Transverse colon (tissue), 4 donors: Measurements from ENCODE around the gene HDC. TPM values are rescaled to one million over a fixed set of nuclear protein-coding genes. Genes with fewer than 3 reads are reported as not detected.

Experiments
- DNase-seq: peaks from one replicate; pipeline ENCODE4 v3.0.0-alpha.2; 2019
- H3K27ac ChIP-seq, 4 donors: fragments of 200-600 bp; sonication (generic); 2 replicates each; pipeline ENCODE4 v1.5.1; 2016 to 2018; ENCODE audit warnings: inconsistent platforms in 4 of 4
- H3K27me3 ChIP-seq: fragments of 200-600 bp; sonication (generic); 2 replicates; pipeline ENCODE4 v1.5.1; 2017; ENCODE audit warnings: inconsistent platforms
- H3K36me3 ChIP-seq, 4 donors: fragments of 200-600 bp; sonication (generic); 2 replicates each; pipeline ENCODE4 v1.5.1; 2017 to 2019; ENCODE audit warnings: inconsistent platforms in 4 of 4
- H3K4me1 ChIP-seq, 4 donors: fragments of 200-600 bp; sonication (generic); 2 replicates each; pipeline ENCODE4 v1.5.1; 2017 to 2020; ENCODE audit warnings: inconsistent platforms in 4 of 4
- H3K4me3 ChIP-seq, 4 donors: fragments of 200-600 bp; sonication (generic); 1 replicate in 1 of 4; 2 replicates in 3 of 4; pipeline versions ENCODE4 v1.5.1 to v1.6.1; 2017 to 2019; ENCODE audit warnings: inconsistent platforms in 4 of 4
- H3K9me3 ChIP-seq, 2 donors: fragments of 200-600 bp; sonication (generic); 2 replicates each; pipeline ENCODE4 v1.5.1; 2017 to 2019; ENCODE audit warnings: inconsistent platforms in 2 of 2
- CTCF ChIP-seq, 5 experiments: fragments of 200-600 bp in 3 of 5; fragments of 450-650 bp in 2 of 5; sonication (generic) in 3 of 5; IDR thresholded peaks; 1 replicate in 2 of 5; 2 replicates in 3 of 5; pipeline ENCODE4 v1.5.1; 2016 to 2017; ENCODE audit warnings: antibody characterized with exemption in 5 of 5, inconsistent platforms in 3 of 5, mild to moderate bottlenecking in 2 of 5, moderate library complexity in 1 of 5
- EP300 ChIP-seq: sonication (generic); formaldehyde crosslinking; IDR thresholded peaks from one replicate; pipeline ENCODE4 v1.6.1; 2017; ENCODE audit warnings: antibody characterized with exemption, low read depth
- POLR2A ChIP-seq: fragments of 450-650 bp; IDR thresholded peaks from one replicate; pipeline ENCODE4 v1.6.1; 2016; ENCODE audit warnings: antibody characterized with exemption, mild to moderate bottlenecking, moderate library complexity
- POLR2AphosphoS5 ChIP-seq, 3 donors: sonication (generic); formaldehyde crosslinking; IDR thresholded peaks; one replicate each; pipeline ENCODE4 v1.6.1; 2016; ENCODE audit warnings: antibody characterized with exemption in 3 of 3
- WGBS, 2 donors: methylation state at CpG; one replicate each; pipeline ENCODE4 v1.1.5; 2018; ENCODE audit warnings: low coverage in 1 of 2; 5-methylcytosine and 5-hydroxymethylcytosine counted together
- in situ Hi-C, 4 donors: fragments of 200-750 bp; cut with MboI; loops; one replicate each; pipeline versions ENCODE4 v1.15.0 to v1.15.1; 2017; ENCODE audit warnings: low sequenced_read_pairs in 3 of 4, low pct_ligation_motif_present in 1 of 4, low pct_unique_long_range_greater_than_20kb in 1 of 4
- intact Hi-C: fragments of 100-400 bp; cut with DNase I; formaldehyde crosslinking; loops from one replicate; pipeline ENCODE4 v1.15.1; 2023; ENCODE audit warnings: low total_unique reads
- total RNA-seq, 4 donors: library from RNA; depleted of rRNA; stranded (reverse); fragments of >200 nt; gene quantifications; one replicate each; pipeline ENCODE4 v1.1.0, GENCODE V29; 2016

Gene HDC
- total RNA-seq, 4 donors from 2014 or later = 0.14 to 0.64 TPM; not detected in 2

GRCh38 chr15:50262533-50262932 lies 3.0 kb downstream of the HDC start:
- Histone ChIP-seq H3K27me3 (no peaks in the 10 kb centered on the region), H3K4me1 (no peaks in the 10 kb centered on the region), H3K4me3 (no peak overlapping the region), H3K9me3 (no peaks in the 10 kb centered on the region), H3K36me3 (no peaks in the 10 kb centered on the region), H3K27ac (no peak overlapping the region)
- intact Hi-C loops = no loop called here
- TF ChIP-seq POLR2A (no peak), EP300 (no peak), CTCF (IDR thresholded peaks at IDR 0.05) (no peak), POLR2AphosphoS5 (IDR thresholded peaks at IDR 0.05) (no peak)
- in situ Hi-C loops = no loop called here
- 63% methylated on average over 4 of the region's 4 CpGs; no CpG with 5 or more reads in 1 of the 2 donors for WGBS, 2 donors
- peak; percentile 16 for DNase-seq

DNA sequence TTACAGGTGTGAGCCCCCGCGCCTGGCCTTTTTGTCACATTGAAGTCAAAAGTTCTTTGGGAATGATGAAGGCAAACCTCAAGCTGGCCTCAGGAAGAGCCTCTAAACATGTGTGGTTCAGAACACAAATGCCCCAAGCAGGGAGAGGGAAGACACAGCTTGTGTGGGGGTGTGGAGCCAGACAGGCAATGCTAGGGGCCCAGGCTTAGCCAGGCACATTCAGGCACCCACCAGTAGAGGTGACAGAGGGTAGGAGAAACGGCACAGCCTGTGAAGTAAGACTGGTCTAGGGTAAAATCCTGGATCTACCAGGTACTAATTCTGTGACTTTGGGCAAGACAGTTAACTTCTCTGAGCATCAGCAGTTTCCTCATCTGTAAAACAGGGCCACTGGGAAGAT lies 3.5 kb downstream of the HDC start:
- TF ChIP-seq EP300 = no peak
- TF ChIP-seq POLR2A = no peak
- TF ChIP-seq CTCF (IDR thresholded peaks at IDR 0.05) = no peak
- TF ChIP-seq POLR2AphosphoS5 (IDR thresholded peaks at IDR 0.05) = no peak
- DNase-seq = no peak
- Histone ChIP-seq H3K27ac (no peak overlapping the region), H3K27me3 (no peaks in the 10 kb centered on the region), H3K9me3 (no peaks in the 10 kb centered on the region), H3K36me3 (no peaks in the 10 kb centered on the region), H3K4me3 (no peak overlapping the region), H3K4me1 (no peaks in the 10 kb centered on the region)
- 88 to 91% methylated on average over 3 of the region's 3 CpGs for WGBS, 2 donors
- in situ Hi-C loops (no loop called here), intact Hi-C loops (no loop called here)

GRCh38 chr15:50260969-50261496 lies 4.5 kb downstream of the HDC start:
- no peak for DNase-seq
- no peaks in the 10 kb centered on the region for H3K4me1 ChIP-seq
- intact Hi-C loops (no loop called here), in situ Hi-C loops (no loop called here)
- H3K36me3 ChIP-seq = no peaks in the 10 kb centered on the region
- no peak overlapping the region for H3K4me3 ChIP-seq
- no peak for TF ChIP-seq POLR2AphosphoS5 (IDR thresholded peaks at IDR 0.05)
- TF ChIP-seq EP300 = no peak
- TF ChIP-seq CTCF (IDR thresholded peaks at IDR 0.05) = no peak
- no peak for TF ChIP-seq POLR2A
- WGBS, 2 donors = 30 to 54% methylated on average over 1 to 2 of the region's 2 CpGs
- H3K9me3 ChIP-seq = no peaks in the 10 kb centered on the region
- H3K27me3 ChIP-seq = no peaks in the 10 kb centered on the region
- H3K27ac ChIP-seq = no peak overlapping the region

- intact Hi-C loops = no loop called here
- no peak overlapping the region for H3K27ac ChIP-seq
- no peak for DNase-seq
- no peaks in the 10 kb centered on the region for H3K9me3 ChIP-seq
- 83% methylated on average over 5 of the region's 5 CpGs; no CpG with 5 or more reads in 1 of the 2 donors for WGBS, 2 donors
- no peaks in the 10 kb centered on the region for H3K36me3 ChIP-seq
- TF ChIP-seq POLR2A (no peak), CTCF (IDR thresholded peaks at IDR 0.05) (no peak), EP300 (no peak), POLR2AphosphoS5 (IDR thresholded peaks at IDR 0.05) (no peak)
- H3K4me3 ChIP-seq = no peak overlapping the region
- in situ Hi-C loops = no loop called here
- no peaks in the 10 kb centered on the region for H3K4me1 ChIP-seq
- no peaks in the 10 kb centered on the region for H3K27me3 ChIP-seq
Observed at GRCh38 chr15:50259276-50259675, 6.2 kb downstream of the HDC start.
